OCI-LY3 (cell line): ENCODE measurements around the gene ANKRD39.
"Not testable (repeated sequence)": the region's sequence is repeated elsewhere in the genome, so short reads cannot be mapped to it uniquely, and the experiment has no call there.

Source experiments
- CTCF ChIP-seq: fragments of 200-600, 300-600 bp; sonication (generic); IDR thresholded peaks from 2 replicates; pipeline ENCODE4 v1.5.1; 2014; ENCODE audit warnings: antibody characterized with exemption, low read length, low read depth
- EZH2phosphoT487 ChIP-seq: fragments of 200-600 bp; shearing (Covaris generic); IDR thresholded peaks from 2 replicates; pipeline ENCODE4 v1.6.1; 2018; ENCODE audit warnings: antibody characterized with exemption, mixed run types, low read depth

GRCh38 chr2:96863056-96863455 lies 5.2 kb upstream of the ANKRD39 start:
- not testable (repeated sequence) for TF ChIP-seq EZH2phosphoT487, CTCF
